B cell (primary cell): ENCODE measurements around the gene CTNNA3. TPM values are rescaled to one million over a fixed set of nuclear protein-coding genes. Genes with fewer than 3 reads are reported as not detected.

Experiments used
- ATAC-seq: fragments of 200-7000 bp; cut with Tn5 transposase; one replicate; pipeline ENCODE4 v1.10.0; 2021; ENCODE audit warnings: low read depth, mild to moderate bottlenecking, moderate number of reproducible peaks, moderate library complexity
- CTCF ChIA-PET: fragments of 350-600 bp; sonication (Branson Sonifier 250); formaldehyde crosslinking; loops from one replicate; lab custom pipeline; 2021; ENCODE audit warnings: antibody characterized with exemption, inconsistent platforms; lab: Charles Lee
- POLR2A ChIA-PET: fragments of 350-600 bp; sonication (Branson Sonifier 250); formaldehyde crosslinking; loops from one replicate; lab custom pipeline; 2021; ENCODE audit warnings: antibody characterized with exemption; lab: Charles Lee
- DNase-seq: peaks from one replicate; pipeline ENCODE4 v3.0.0; 2013
- H2AFZ ChIP-seq: 2 replicates; pipeline ENCODE4 v1.6.1; 2012; ENCODE audit warnings: mild to moderate bottlenecking, low read depth, low read length; ENCODE audit not compliant: insufficient read depth, poor library complexity, severe bottlenecking
- H3K27ac ChIP-seq, 2 donors: 1 replicate in 1 of 2; 2 replicates in 1 of 2; pipeline ENCODE4 v1.5.1; 2012 to 2013; ENCODE audit warnings: low read length in 2 of 2, mild to moderate bottlenecking in 2 of 2, moderate library complexity in 1 of 2
- H3K27me3 ChIP-seq, 4 experiments: fragments of 200-600 bp in 1 of 4; sonication (generic) in 1 of 4; replicated peaks in 1 of 4; 1 replicate in 2 of 4; 2 replicates in 2 of 4; pipeline versions ENCODE4 v1.6.1 to v1.7.0; 2013 to 2016; ENCODE audit warnings: low read length in 3 of 4, mild to moderate bottlenecking in 2 of 4, mixed read lengths in 1 of 4, moderate library complexity in 1 of 4; ENCODE audit not compliant: insufficient read depth in 4 of 4, control insufficient read depth in 3 of 4; ENCODE audit errors: control extremely low read depth in 1 of 4
- H3K36me3 ChIP-seq, 2 experiments: replicated peaks in 1 of 2; 1 replicate in 1 of 2; 2 replicates in 1 of 2; pipeline versions ENCODE4 v1.6.1 to v1.7.1; 2013; ENCODE audit warnings: low read length in 1 of 2; ENCODE audit not compliant: insufficient read depth in 2 of 2, control insufficient read depth in 1 of 2; ENCODE audit errors: control extremely low read depth in 1 of 2, extremely low read depth in 1 of 2
- H3K4me1 ChIP-seq, 2 donors: fragments of 200-600 bp in 1 of 2; sonication (generic) in 1 of 2; 1 replicate in 1 of 2; 2 replicates in 1 of 2; pipeline versions ENCODE4 v1.5.1 to v1.6.1; 2013 to 2017; ENCODE audit warnings: low read length in 2 of 2; ENCODE audit not compliant: control insufficient read depth in 2 of 2, insufficient read depth in 2 of 2
- H3K4me2 ChIP-seq: replicated peaks from 2 replicates; pipeline ENCODE3; 2012; ENCODE audit warnings: mild to moderate bottlenecking, low read depth, low read length; ENCODE audit not compliant: poor library complexity, severe bottlenecking
- H3K4me3 ChIP-seq, 5 experiments: fragments of 200-600 bp in 1 of 5; sonication (generic) in 1 of 5; 1 replicate in 3 of 5; 2 replicates in 2 of 5; pipeline versions ENCODE4 v1.5.1 to v1.7.0; 2011 to 2016; ENCODE audit warnings: low read length in 4 of 5, mild to moderate bottlenecking in 4 of 5, low read depth in 2 of 5, control low read depth in 1 of 5, moderate library complexity in 1 of 5; ENCODE audit not compliant: insufficient read depth in 1 of 5; ENCODE audit errors: control extremely low read depth in 1 of 5, extremely low read depth in 1 of 5
- H3K79me2 ChIP-seq: fragments of 200-600 bp; sonication (generic); one replicate; pipeline ENCODE4 v1.6.0; 2016; ENCODE audit warnings: low read length; ENCODE audit not compliant: control insufficient read depth, insufficient read depth
- H3K9ac ChIP-seq: fragments of 200-600 bp; sonication (generic); 2 replicates; pipeline ENCODE4 v1.6.1; 2017; ENCODE audit warnings: mild to moderate bottlenecking, low read length, moderate library complexity
- H3K9me3 ChIP-seq, 3 donors: one replicate each; pipeline versions ENCODE4 v1.6.1 to v1.7.1; 2013; ENCODE audit warnings: low read length in 2 of 3; ENCODE audit not compliant: control insufficient read depth in 2 of 3, insufficient read depth in 1 of 3; ENCODE audit errors: control extremely low read depth in 1 of 3
- H4K20me1 ChIP-seq: 2 replicates; pipeline ENCODE4 v1.6.0; 2012; ENCODE audit warnings: mild to moderate bottlenecking, low read length; ENCODE audit not compliant: insufficient read depth, control insufficient read depth, poor library complexity, severe bottlenecking
- H3K27ac Mint-ChIP-seq: one replicate; pipeline ENCODE4 v1.8.0; 2021; ENCODE audit warnings: mixed read lengths
- H3K27me3 Mint-ChIP-seq: one replicate; pipeline ENCODE4 v1.8.0; 2021; ENCODE audit warnings: mixed read lengths
- H3K4me1 Mint-ChIP-seq: one replicate; pipeline ENCODE4 v1.8.0; 2021; ENCODE audit warnings: mixed read lengths
- H3K4me3 Mint-ChIP-seq: one replicate; pipeline ENCODE4 v1.8.0; 2021; ENCODE audit warnings: mixed read lengths
- H3K9me3 Mint-ChIP-seq: one replicate; pipeline ENCODE4 v1.8.0; 2022; ENCODE audit warnings: mixed read lengths; ENCODE audit not compliant: insufficient read depth
- EZH2 ChIP-seq: IDR thresholded peaks from 2 replicates; pipeline ENCODE4 v1.6.1; 2012; ENCODE audit warnings: borderline replicate concordance, low read depth, mild to moderate bottlenecking, moderate library complexity, low read length; ENCODE audit not compliant: insufficient read depth, poor library complexity, severe bottlenecking
- WGBS: methylation state at CpG from one replicate; pipeline ENCODE4 v1.1.5; 2013; ENCODE audit warnings: missing lambda C conversion rate; ENCODE audit not compliant: insufficient coverage; 5-methylcytosine and 5-hydroxymethylcytosine counted together
- intact Hi-C: fragments of 100-400 bp; cut with micrococcal nuclease; formaldehyde crosslinking; loops from one replicate; pipeline ENCODE4 v1.10.0; 2022
- polyA plus RNA-seq: library from polyadenylated mRNA; depleted of rRNA; stranded (reverse); fragments of >200 nt; gene quantifications from 2 replicates; pipeline ENCODE4 v1.2.3, GENCODE V29; 2012
- total RNA-seq, 2 donors: library from RNA; stranded (reverse); fragments of 120-200 nt in 1 of 2; gene quantifications; 1 replicate in 1 of 2; 2 replicates in 1 of 2; pipeline versions ENCODE4 v1.2.3 to v1.2.4, GENCODE V29; 2013 to 2022
- TF ChIP-seq, protein P1 (sequence below): fragments of 200-600 bp; IDR thresholded peaks from one replicate; pipeline ENCODE4 v1.8.0; 2022; ENCODE audit warnings: antibody characterized with exemption, mild to moderate bottlenecking

The CTNNA3 gene
- total and polyA plus RNA-seq, 2 donors (not counting 1 experiment from before 2014, with no cell fraction given) = 0.01 TPM; not detected in 1

DNA sequence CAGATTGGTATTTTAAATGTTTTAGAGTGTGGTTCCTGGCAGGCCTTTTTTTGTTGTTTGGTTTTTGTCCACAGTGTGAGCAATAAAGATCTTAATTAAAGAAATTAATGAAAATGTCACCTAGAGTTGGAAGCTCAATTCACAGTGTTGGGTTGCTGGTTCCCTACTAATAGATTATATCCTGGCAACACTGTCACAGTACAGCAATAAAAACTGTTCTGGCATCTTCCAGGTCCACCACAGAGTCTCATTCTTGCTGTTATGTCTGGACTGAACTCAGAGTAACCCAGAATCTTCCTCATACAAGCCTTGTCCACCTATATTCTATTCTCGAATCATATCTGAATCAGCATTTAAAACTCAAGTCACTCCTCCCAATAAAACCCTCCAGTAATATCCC lies 982.6 kb downstream of the CTNNA3 start:
- WGBS = 83% methylated on average over 1 of the region's 1 CpG
- Mint-ChIP-seq H3K27me3 (no peaks in the 10 kb centered on the region), H3K27ac (no peak overlapping the region), H3K9me3 (peaks cover 3% of the 10 kb centered on the region), H3K4me1 (no peaks in the 10 kb centered on the region), H3K4me3 (no peak overlapping the region)
- no peak overlapping the region for H3K27ac ChIP-seq
- no peaks in the 10 kb centered on the region for H3K79me2 ChIP-seq
- H3K4me2 ChIP-seq = no peak overlapping the region
- no peaks in the 10 kb centered on the region for H3K4me1 ChIP-seq
- POLR2A ChIA-PET = no interaction called here
- H2AFZ ChIP-seq = no peak overlapping the region
- TF ChIP-seq, protein P1, sequence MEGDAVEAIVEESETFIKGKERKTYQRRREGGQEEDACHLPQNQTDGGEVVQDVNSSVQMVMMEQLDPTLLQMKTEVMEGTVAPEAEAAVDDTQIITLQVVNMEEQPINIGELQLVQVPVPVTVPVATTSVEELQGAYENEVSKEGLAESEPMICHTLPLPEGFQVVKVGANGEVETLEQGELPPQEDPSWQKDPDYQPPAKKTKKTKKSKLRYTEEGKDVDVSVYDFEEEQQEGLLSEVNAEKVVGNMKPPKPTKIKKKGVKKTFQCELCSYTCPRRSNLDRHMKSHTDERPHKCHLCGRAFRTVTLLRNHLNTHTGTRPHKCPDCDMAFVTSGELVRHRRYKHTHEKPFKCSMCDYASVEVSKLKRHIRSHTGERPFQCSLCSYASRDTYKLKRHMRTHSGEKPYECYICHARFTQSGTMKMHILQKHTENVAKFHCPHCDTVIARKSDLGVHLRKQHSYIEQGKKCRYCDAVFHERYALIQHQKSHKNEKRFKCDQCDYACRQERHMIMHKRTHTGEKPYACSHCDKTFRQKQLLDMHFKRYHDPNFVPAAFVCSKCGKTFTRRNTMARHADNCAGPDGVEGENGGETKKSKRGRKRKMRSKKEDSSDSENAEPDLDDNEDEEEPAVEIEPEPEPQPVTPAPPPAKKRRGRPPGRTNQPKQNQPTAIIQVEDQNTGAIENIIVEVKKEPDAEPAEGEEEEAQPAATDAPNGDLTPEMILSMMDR = no peak
- TF ChIP-seq EZH2 = no peak
- ATAC-seq = no peak
- H3K9ac ChIP-seq = no peak overlapping the region
- no peak overlapping the region for H3K4me3 ChIP-seq
- DNase-seq = no peak
- CTCF ChIA-PET = no interaction called here
- no peaks in the 10 kb centered on the region for H3K36me3 ChIP-seq
- intact Hi-C loops = no loop called here
- no peaks in the 10 kb centered on the region for H3K9me3 ChIP-seq
- no peaks in the 10 kb centered on the region for H4K20me1 ChIP-seq
- H3K27me3 ChIP-seq = no peaks in the 10 kb centered on the region

DNA sequence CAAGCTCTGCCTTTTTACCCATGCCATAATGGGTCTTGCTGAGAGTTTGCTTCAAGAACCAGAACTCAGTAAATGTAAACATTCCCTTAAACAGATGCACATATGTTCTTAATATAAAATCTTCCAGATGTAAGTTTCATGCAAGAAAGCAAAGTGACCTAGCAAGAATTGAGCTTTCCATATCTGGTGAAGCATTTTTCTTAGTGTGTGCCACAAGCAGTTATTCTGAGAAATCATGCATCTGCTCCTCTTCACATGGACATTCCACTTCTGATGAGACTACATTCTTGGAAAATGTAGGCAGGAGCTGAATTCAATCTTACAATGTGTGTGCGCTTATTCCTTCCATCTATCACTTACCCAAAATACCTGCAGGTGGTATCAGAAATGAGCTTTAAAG lies 997.9 kb downstream of the CTNNA3 start:
- TF ChIP-seq, protein P1 = no peak
- no peak for TF ChIP-seq EZH2
- H3K4me3 ChIP-seq = no peak overlapping the region
- H3K36me3 ChIP-seq = no peaks in the 10 kb centered on the region
- Mint-ChIP-seq H3K27ac (no peak overlapping the region), H3K27me3 (no peaks in the 10 kb centered on the region), H3K4me3 (no peak overlapping the region), H3K9me3 (no peaks in the 10 kb centered on the region), H3K4me1 (no peaks in the 10 kb centered on the region)
- ChIA-PET POLR2A (no interaction called here), CTCF (no interaction called here)
- H3K27ac ChIP-seq = no peak overlapping the region
- no peak overlapping the region for H3K9ac ChIP-seq
- no peak overlapping the region for H2AFZ ChIP-seq
- H3K4me2 ChIP-seq = no peak overlapping the region
- no peak for DNase-seq
- WGBS = no CpG with 5 or more reads among the region's 1 CpG
- no peaks in the 10 kb centered on the region for H3K4me1 ChIP-seq
- H3K9me3 ChIP-seq = no peaks in the 10 kb centered on the region
- no peaks in the 10 kb centered on the region for H3K79me2 ChIP-seq
- intact Hi-C loops = no loop called here
- no peaks in the 10 kb centered on the region for H4K20me1 ChIP-seq
- no peak for ATAC-seq
- H3K27me3 ChIP-seq = no peaks in the 10 kb centered on the region
